Activated T-cell treated with anti-CD3 and anti-CD28 coated beads, Interleukin-2, amount 50 U/mL, for 4 hours (primary cell): ENCODE measurements around the gene CLCN4. TPM values are rescaled to one million over a fixed set of nuclear protein-coding genes. Genes with fewer than 3 reads are reported as not detected.

ENCODE experiments used
- ATAC-seq, 2 donors: fragments of 200-7000 bp; cut with Tn5 transposase; one replicate each; pipeline ENCODE4 v1.10.0; 2021
- DNase-seq: peaks from one replicate; pipeline ENCODE4 v3.0.0-alpha.2; 2020
- H3K27me3 Mint-ChIP-seq: one replicate; pipeline ENCODE4 v1.8.0; 2021; ENCODE audit warnings: low read depth, mixed read lengths
- H3K36me3 Mint-ChIP-seq: one replicate; pipeline ENCODE4 v1.8.0; 2022; ENCODE audit warnings: mixed read lengths; ENCODE audit not compliant: insufficient read depth
- H3K4me1 Mint-ChIP-seq: one replicate; pipeline ENCODE4 v1.8.0; 2021; ENCODE audit warnings: low read depth, mixed read lengths
- H3K4me3 Mint-ChIP-seq: one replicate; pipeline ENCODE4 v1.8.0; 2021; ENCODE audit warnings: mild to moderate bottlenecking, moderate library complexity, mixed read lengths
- H3K9me3 Mint-ChIP-seq: one replicate; pipeline ENCODE4 v1.8.0; 2021; ENCODE audit warnings: mixed read lengths
- total RNA-seq, 3 donors: library from RNA; stranded (reverse); gene quantifications; one replicate each; pipeline ENCODE4 v1.2.1, GENCODE V29; 2021

The CLCN4 gene
- total RNA-seq = under 1 TPM; 0.05 to 0.35 (median 0.08) TPM

GRCh38 chrX:10156199-10157031 is at the start of gene CLCN4:
Gene CLCN4 (plus strand): TSS chrX:10156975. CDS start chrX:10185033, 28,058 bp downstream.
- no peaks in the 10 kb centered on the region for H3K9me3 Mint-ChIP-seq
- peaks cover 4% of the 10 kb centered on the region for H3K4me1 Mint-ChIP-seq
- H3K27me3 Mint-ChIP-seq = peaks cover 37% of the 10 kb centered on the region
- no peaks in the 10 kb centered on the region for H3K36me3 Mint-ChIP-seq
- ATAC-seq = no peak
- no peak for DNase-seq
- H3K4me3 Mint-ChIP-seq = peak within 1 kb of the TSS; percentile 19

GRCh38 chrX:10107483-10107882 is 49.3 kb upstream of the CLCN4 start:
- Mint-ChIP-seq H3K4me3 (no peak overlapping the region), H3K27me3 (no peaks in the 10 kb centered on the region), H3K36me3 (peaks cover 14% of the 10 kb centered on the region), H3K9me3 (no peaks in the 10 kb centered on the region), H3K4me1 (peaks cover 68% of the 10 kb centered on the region)
- DNase-seq (no peak), ATAC-seq (no peak)

- Mint-ChIP-seq H3K27me3 (no peaks in the 10 kb centered on the region), H3K36me3 (peaks cover 7% of the 10 kb centered on the region), H3K4me3 (no peak overlapping the region), H3K9me3 (no peaks in the 10 kb centered on the region), H3K4me1 (peaks cover 76% of the 10 kb centered on the region)
- no peak for DNase-seq
- no peak for ATAC-seq
Observed at GRCh38 chrX:10108288-10108687, 48.5 kb upstream of the CLCN4 start.

GRCh38 chrX:10109695-10110094 is 47.1 kb upstream of the CLCN4 start:
- no peaks in the 10 kb centered on the region for H3K9me3 Mint-ChIP-seq
- H3K4me3 Mint-ChIP-seq = peak overlapping the region; percentile 33
- peaks cover 79% of the 10 kb centered on the region for H3K4me1 Mint-ChIP-seq

GRCh38 chrX:10110316-10110935 is 46.3 kb upstream of the CLCN4 start:
- H3K4me1 Mint-ChIP-seq = peaks cover 81% of the 10 kb centered on the region
- DNase-seq = no peak
- no peaks in the 10 kb centered on the region for H3K27me3 Mint-ChIP-seq
- peak overlapping the region; percentile 77 for H3K4me3 Mint-ChIP-seq
- peaks cover 3% of the 10 kb centered on the region for H3K36me3 Mint-ChIP-seq
- no peaks in the 10 kb centered on the region for H3K9me3 Mint-ChIP-seq
- peak in 1 of 2 donors; percentile 10 for ATAC-seq

More at GRCh38 chrX:10109695-10110094, 47.1 kb upstream of the CLCN4 start:
- no peak for ATAC-seq
- peaks cover 4% of the 10 kb centered on the region for H3K36me3 Mint-ChIP-seq
- H3K27me3 Mint-ChIP-seq = no peaks in the 10 kb centered on the region
- DNase-seq = no peak

- no peaks in the 10 kb centered on the region for H3K9me3 Mint-ChIP-seq
- H3K27me3 Mint-ChIP-seq = no peaks in the 10 kb centered on the region
- no peaks in the 10 kb centered on the region for H3K36me3 Mint-ChIP-seq
- peak overlapping the region; percentile 77 for H3K4me3 Mint-ChIP-seq
- DNase-seq = peak; percentile 58
- peaks cover 76% of the 10 kb centered on the region for H3K4me1 Mint-ChIP-seq
- peak; percentile 67 to 71 for ATAC-seq
Observed at GRCh38 chrX:10110984-10111363, 45.8 kb upstream of the CLCN4 start.

GRCh38 chrX:10111364-10112148 is 45.2 kb upstream of the CLCN4 start:
- ATAC-seq (peak; percentile 53 to 64), DNase-seq (peak; percentile 48)
- peak overlapping the region; percentile 77 for H3K4me3 Mint-ChIP-seq
- H3K36me3 Mint-ChIP-seq = peaks cover 1% of the 10 kb centered on the region
- no peaks in the 10 kb centered on the region for H3K27me3 Mint-ChIP-seq
- H3K9me3 Mint-ChIP-seq = no peaks in the 10 kb centered on the region
- peaks cover 75% of the 10 kb centered on the region for H3K4me1 Mint-ChIP-seq

GRCh38 chrX:10112510-10112909 is 44.3 kb upstream of the CLCN4 start:
- H3K4me1 Mint-ChIP-seq = peaks cover 66% of the 10 kb centered on the region

GRCh38 chrX:10115082-10115481 is 41.7 kb upstream of the CLCN4 start:
- peaks cover 54% of the 10 kb centered on the region for H3K4me1 Mint-ChIP-seq
- no peak overlapping the region for H3K4me3 Mint-ChIP-seq
- peaks cover 6% of the 10 kb centered on the region for H3K36me3 Mint-ChIP-seq
- H3K27me3 Mint-ChIP-seq = no peaks in the 10 kb centered on the region
- DNase-seq (no peak), ATAC-seq (no peak)
- H3K9me3 Mint-ChIP-seq = no peaks in the 10 kb centered on the region

More at GRCh38 chrX:10112510-10112909, 44.3 kb upstream of the CLCN4 start:
- Mint-ChIP-seq H3K9me3 (no peaks in the 10 kb centered on the region), H3K27me3 (no peaks in the 10 kb centered on the region), H3K36me3 (peaks cover 2% of the 10 kb centered on the region), H3K4me3 (no peak overlapping the region)
- ATAC-seq = peak; percentile 7 to 23
- DNase-seq = no peak

- ATAC-seq (no peak), DNase-seq (no peak)
- Mint-ChIP-seq H3K4me3 (no peak overlapping the region), H3K9me3 (no peaks in the 10 kb centered on the region), H3K27me3 (no peaks in the 10 kb centered on the region), H3K36me3 (peaks cover 6% of the 10 kb centered on the region), H3K4me1 (peaks cover 48% of the 10 kb centered on the region)
Observed at GRCh38 chrX:10117301-10117700, 39.5 kb upstream of the CLCN4 start.

GRCh38 chrX:10117864-10118377 is 38.9 kb upstream of the CLCN4 start:
- Mint-ChIP-seq H3K4me1 (peaks cover 43% of the 10 kb centered on the region), H3K9me3 (no peaks in the 10 kb centered on the region)
- ATAC-seq = no peak

GRCh38 chrX:10118530-10118929 is 38.2 kb upstream of the CLCN4 start:
- Mint-ChIP-seq H3K27me3 (no peaks in the 10 kb centered on the region), H3K4me1 (peaks cover 38% of the 10 kb centered on the region), H3K36me3 (peaks cover 6% of the 10 kb centered on the region), H3K9me3 (no peaks in the 10 kb centered on the region), H3K4me3 (no peak overlapping the region)
- ATAC-seq (no peak), DNase-seq (no peak)

More at GRCh38 chrX:10117864-10118377, 38.9 kb upstream of the CLCN4 start:
- Mint-ChIP-seq H3K27me3 (no peaks in the 10 kb centered on the region), H3K36me3 (peaks cover 6% of the 10 kb centered on the region), H3K4me3 (no peak overlapping the region)
- DNase-seq = no peak

- DNase-seq (peak; percentile 79), ATAC-seq (peak; percentile 68 to 78)
- H3K9me3 Mint-ChIP-seq = no peaks in the 10 kb centered on the region
- no peaks in the 10 kb centered on the region for H3K27me3 Mint-ChIP-seq
- H3K36me3 Mint-ChIP-seq = peaks cover 9% of the 10 kb centered on the region
- no peak overlapping the region for H3K4me3 Mint-ChIP-seq
- peaks cover 38% of the 10 kb centered on the region for H3K4me1 Mint-ChIP-seq
Observed at GRCh38 chrX:10119399-10119990, 37.3 kb upstream of the CLCN4 start.

- Mint-ChIP-seq H3K36me3 (peaks cover 14% of the 10 kb centered on the region), H3K4me1 (peaks cover 32% of the 10 kb centered on the region)
- no peak for ATAC-seq
Observed at GRCh38 chrX:10120331-10120730, 36.4 kb upstream of the CLCN4 start.

More at GRCh38 chrX:10120331-10120730, 36.4 kb upstream of the CLCN4 start:
- DNase-seq = no peak
- Mint-ChIP-seq H3K9me3 (no peaks in the 10 kb centered on the region), H3K27me3 (no peaks in the 10 kb centered on the region), H3K4me3 (no peak overlapping the region)
